NCI-H748 (cell line): ENCODE results near the gene ADAMTS14.
"Not testable (repeated sequence)": the region's sequence is repeated elsewhere in the genome, so short reads cannot be mapped to it uniquely, and the experiment has no call there.

Source experiments
- DNase-seq: peaks from one replicate; lab custom pipeline; 2025; ENCODE audit not compliant: unreplicated experiment; lab: John Stamatoyannopoulos, UW

ADAMTS14 gene

DNA sequence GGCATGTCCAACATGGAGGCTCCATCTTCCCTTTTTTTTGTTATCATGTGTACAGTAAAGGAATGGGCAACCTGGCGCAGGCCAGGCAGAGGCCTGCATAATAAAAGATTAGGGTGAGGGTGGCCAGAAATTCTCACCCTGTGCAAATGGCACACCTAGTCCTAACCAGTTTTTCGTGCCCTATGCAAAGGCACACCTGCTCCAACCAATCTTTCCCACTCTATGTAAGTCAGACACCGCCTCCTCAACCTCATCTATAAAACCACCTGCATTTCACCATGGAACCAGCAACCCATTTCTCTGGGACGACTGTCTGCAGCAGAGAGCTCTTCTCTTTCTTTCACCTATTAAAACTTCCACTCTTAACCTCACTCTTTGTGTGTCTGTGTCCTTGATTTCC lies 96.8 kb downstream of the ADAMTS14 start:
- no peak for DNase-seq

DNA sequence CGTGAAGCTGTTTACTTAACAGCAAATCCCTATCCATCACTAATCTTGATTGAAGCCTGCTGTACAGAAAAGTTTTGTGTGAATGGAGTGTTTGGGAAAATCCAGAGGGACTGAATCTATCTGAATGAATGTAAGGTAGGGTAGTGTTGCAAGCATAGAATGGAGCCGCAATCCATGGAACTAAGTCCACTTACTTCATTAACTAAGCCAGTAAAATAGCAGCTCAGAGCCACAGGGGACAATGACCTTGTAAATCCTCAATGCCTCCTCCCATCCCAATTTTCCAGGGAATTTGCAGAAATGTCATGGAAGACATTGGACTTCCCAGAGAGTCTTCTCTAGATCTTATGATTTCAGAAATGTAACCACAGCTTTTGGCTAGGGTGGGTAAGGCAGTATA lies 97.7 kb downstream of the ADAMTS14 start:
- DNase-seq: no peak

DNA sequence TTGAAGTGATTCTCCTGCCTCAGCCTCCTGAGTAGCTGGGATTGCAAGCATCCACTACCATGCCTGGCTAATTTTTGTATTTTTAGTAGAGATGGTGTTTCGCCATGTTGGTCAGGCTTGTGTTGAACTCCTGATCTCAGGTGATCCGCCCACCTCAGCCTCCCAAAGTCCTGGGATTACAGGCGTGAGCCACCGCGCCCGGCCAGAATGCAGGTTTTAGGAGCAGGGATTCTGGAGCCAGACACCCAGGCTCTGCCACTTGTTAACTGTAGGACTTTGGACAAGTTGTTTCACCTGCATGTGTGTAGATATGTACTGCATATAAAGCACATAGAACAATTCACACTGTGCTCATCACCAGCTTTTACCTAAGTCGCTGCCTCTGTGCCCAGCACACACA lies 98.2 kb downstream of the ADAMTS14 start:
- not testable (repeated sequence) for DNase-seq

DNA sequence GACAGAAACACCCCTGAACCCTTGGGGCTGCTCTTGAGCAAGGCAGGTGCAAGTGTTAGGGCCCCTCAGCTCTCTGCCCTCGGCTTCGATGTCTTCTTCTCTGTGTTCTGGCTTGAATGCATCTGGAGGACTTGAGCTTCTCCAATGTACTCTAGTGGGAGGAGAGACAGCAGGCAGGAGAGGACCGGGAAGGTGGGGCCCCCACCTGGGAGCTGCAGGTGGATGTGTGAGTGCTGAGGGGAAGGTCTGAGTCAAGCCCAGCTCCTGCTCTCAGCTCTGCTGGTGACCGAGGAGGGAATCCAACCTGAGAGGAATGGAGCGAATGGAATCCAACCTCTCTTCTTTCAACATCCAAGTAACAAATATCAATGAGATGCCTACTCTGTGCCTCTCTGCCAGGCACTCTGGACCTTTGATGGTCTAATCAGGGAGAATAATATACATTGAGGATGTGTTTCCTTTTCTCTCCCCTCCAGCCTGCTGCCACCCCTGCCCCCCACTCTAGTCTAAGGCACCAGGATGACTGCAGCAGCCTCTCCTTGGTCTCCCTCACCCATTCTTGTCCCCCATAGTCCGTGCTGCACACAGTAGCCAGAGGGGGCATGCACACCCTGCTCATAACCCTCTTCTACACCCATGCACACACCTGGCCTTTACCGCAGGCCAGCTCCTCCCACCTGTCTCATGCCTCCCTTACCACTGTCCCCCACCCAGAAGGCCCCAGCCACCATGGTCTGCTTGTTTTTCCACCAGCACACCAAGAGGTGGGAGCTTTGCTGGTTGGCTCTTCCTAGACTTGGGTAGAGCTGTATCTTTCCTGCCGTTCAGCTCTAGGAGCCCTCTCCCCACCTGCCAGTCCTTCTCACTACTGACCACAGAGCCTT lies 99.2 kb downstream of the ADAMTS14 start:
- DNase-seq: no peak

DNA sequence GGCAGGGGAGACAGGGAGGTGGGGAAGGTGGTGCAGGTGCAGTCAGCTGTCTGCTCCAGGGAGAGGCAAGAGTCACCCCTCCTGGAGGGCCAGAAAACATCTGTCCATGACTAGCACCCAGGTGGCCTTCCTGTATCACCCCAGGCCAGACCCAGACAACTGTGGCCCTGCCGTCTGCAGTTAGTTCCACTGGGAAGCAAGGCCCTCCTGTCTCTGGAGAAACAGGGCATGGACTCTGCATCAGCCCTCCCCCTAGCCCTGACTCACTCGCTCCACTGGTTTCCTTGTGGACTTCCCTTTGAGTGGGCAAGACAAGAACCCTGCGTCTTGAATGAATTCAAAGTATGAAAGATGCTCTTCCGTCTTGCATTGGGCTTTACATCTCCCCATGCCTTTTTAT lies 100.3 kb downstream of the ADAMTS14 start:
- no peak for DNase-seq

DNA sequence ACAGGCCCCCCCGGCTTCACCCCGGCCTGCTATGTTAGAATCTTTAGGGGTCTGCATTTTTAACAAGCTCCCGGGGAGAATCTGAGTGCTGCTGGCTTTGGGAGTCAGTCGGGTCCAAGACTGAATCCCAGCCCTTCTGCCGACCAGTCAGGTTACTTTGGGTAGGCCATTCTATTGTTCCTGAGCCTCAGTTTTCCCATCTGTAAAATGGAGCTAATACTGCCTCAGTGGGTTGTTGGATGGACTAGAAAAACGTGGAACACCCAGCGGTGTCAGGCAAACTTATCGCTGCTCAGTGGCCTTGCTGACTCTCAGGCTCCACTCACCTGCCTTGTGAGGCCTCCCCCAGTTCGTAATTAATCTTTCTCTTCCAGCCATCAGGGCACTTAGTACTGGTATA lies 101.2 kb downstream of the ADAMTS14 start:
- no peak for DNase-seq

DNA sequence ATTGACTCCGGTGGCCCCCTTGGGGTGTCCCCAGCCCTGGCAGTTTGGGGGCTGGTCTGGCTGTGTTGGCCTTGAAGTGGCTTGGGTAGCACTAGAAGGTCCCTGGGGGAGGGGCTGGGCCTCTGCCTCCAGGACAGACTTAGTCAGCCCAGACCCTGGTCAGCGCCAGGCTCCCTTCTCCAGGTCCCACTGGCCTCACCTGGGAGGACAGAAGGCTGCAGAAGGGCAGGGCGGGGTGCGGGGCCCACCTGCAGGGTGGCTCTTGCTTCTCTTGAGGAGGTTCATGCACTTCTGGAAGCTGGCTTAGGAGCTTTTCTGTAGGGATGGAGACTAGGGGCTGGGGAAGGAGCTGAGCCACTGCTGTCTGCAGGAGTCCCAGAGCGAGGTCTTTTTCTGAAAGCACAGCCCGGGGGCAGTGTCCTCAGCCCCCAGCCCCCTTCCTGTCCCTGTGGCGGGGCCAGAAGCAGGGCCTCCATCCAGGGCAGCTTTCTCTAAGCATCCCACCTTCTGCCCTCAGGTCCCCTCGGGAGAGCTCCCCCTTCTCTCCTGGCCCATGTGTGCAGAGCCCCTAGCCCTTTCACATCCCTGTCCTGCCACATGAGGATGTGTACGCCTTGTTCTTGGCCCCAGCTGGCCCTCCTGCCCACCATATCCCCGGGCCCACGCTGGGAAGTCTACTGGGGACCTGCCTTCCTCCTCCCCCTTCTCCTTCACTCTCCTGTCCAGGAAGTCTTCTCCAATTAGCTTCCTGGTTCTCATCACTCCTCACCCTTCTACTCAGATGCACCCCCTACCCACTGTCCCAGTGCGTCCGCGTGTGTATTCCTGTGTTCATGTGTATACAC lies 101.9 kb downstream of the ADAMTS14 start:
- no peak for DNase-seq

DNA sequence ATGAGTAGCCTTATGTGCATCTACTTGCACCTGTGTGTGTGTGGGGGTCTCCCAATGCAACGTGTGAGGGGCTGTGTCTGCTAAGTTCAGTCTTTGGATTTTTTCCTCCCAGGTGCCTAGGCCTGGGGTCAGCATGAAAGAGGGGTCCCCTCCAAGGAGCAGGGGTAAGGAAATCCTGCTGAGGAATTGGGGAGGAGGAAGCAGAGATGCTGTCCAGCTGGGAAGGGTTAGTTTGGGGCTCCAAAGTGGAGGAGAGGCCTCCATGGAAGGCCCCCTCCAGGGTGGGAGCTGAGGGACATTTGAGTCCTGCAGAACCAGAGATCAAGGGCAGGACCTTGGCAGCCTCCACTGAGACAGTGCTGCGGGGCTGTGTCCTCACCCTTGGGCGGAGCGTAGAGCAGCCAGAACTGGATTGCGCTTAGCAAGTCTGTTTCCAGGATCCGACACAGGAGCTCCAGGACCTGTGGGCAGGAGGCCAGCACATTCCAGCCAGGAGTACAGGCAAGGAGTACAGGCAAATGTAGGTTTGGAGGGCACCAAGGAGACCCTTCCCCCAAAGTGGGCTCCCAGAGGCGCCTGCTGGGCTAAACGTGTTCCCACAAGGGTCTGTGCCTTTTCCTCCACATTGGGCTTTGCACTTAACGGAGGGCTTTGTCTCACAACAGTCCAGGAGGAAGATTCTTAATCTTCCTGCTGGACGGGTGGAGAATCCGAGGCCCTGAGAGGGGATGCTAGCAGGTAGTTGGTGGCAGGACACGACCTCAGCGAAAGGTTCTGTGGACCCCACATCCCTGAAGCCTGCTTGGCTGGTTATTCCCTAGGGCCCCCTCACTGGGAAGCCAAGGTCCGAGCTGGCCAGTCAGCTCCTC lies 102.7 kb downstream of the ADAMTS14 start:
- no peak for DNase-seq

DNA sequence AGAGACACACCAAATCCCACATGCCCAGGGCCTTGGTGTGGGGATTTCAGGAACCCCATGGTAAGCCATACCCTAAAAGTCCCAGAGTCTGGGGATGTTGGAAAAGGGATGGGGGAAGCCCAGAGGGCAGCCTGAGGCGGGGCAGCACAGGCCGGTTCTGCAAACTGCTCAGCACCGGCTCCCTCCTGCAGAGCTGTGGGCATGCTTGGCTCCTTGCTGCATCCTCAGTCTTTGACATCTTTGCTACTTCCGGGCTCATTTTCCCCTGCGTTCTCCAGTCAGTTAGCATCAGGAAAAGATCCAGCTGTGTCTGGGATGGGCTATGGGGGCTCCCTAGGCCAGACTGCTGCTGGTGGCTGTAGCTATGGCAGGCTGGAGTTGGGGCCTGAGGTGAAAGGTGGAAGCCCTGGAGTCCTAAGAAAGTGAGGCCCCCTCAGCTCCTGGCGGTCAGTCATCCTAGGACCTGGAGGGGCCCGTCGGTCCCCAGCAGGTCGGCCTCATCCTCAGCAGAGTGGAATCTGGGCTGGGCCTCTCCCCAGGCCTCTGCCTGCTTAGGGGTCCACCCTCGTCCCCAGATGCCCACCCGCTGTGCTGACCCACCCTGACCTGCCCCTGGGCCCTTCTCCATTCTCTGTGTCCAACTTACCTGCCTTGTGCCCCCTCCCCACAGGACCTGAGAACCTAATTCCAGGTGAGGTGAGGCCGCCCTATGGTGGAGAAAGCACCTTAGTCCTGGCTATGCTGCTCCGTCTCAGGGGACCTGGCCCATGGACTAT lies 103.6 kb downstream of the ADAMTS14 start:
- DNase-seq: no peak

DNA sequence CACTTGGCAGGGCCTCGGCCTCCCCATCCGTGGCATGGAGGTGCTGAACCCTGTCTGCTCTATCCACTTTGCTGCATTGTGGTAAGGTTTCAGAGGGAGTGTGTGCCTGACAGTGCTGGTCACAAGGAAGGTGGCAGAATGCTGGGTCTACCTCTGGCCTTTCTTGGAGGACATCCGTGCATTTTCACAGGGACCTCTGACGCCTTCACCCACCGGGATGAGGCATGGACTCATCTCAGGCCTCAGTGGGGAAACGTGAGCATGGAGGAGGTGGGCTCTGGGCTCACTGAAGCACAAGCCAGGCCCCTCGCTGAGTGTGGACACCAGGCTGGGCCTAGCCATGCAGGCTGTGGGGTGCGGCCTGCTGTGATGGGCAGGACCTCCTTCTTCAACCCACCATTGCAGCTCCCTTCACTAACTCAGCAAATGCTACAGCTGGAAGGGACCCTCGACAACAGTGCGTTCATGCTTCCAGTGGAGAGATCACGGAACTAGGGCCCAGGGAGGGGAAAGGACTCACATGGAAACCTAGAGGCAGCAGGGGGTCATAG lies 104.2 kb downstream of the ADAMTS14 start:
- DNase-seq: no peak

DNA sequence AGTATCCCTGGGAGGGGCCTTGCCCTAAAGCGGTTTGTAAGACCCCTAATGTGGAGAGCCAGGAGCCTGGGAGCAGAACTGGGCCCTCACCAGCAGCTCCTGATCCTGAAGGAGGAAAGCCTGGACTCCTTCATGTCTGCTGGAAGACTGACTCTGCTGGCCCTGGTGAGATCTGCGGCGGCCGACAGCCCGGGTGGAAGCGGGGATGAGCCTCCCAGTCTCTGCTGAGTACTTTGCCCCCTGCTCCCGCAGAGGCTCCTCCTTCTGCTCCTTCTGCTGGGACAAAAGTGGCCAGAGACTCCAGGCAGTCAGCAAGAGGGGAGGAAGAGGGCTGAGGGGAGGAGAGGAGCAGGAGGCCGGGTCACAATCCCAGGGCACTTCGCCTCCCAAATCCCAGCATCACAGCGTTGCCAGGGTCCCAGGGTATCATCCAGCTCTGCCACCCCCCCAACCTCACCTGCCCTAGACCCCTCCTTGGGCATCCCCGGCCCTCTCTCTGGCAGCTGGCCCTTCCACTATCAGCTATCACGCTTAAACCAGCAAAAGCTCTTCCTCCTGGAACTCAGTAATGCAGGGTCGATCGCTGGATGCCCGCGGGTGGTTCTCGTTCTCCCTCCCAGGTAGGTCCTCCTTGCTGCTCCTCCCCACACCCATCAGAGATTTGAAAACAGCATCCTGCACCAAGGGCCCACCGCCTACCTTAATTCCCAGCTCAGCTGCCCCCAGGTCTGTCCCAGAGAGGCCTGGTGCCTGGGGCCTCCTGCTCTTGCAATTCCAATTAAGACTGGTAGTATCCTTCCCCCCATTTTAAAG lies 105.0 kb downstream of the ADAMTS14 start:
- DNase-seq: no peak

DNA sequence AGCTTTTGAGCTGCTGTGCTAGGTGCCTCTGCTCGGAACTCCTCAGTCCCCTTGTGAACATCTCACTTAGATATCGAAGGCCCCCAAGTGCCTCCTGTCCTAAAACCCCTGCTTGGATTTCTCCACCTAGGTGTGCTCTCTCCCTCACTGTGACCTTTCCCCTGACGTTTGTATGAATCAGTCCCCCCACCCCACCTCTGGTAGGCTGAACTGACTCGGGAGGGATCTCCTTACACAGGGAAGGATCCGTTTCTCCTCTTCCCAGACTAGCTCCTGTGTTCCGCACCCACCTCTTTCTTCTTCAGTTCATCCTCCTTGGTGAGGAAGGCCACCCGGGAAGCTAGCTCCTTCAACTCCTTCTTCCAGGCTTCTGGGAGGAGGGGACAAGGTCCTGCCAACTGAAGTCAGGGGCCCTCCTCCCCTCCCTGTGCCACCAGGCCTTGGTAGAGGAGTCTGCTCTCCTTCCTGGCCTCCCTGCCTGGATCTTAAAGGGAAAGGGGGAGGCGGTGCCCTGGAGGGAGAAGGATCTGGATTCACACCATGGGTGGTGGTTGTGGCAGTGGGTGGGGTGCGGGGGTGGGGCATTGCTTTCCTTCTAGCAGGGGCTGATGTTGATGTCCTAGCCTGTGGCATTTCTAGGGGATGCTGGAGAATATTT lies 106.1 kb downstream of the ADAMTS14 start:
- no peak for DNase-seq

DNA sequence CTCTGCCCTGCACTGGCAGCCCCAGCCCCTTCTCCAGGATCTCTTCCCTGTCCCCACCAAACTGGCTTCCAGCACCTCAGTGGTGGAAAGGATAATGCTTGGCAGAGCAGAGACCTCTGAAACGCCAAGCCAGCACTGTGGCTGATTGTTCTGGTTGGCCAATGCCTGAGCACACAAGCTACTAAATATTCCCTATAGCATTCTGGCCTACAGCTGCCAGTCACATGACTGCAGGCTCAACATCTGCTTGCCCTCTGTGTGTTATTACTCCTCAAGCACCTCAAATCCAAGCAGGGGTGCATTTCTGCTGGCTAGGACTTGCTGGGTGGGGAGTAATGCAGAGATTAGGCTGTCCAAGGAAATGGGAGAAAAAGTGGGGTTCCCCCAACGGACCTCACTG lies 106.8 kb downstream of the ADAMTS14 start:
- DNase-seq: no peak

DNA sequence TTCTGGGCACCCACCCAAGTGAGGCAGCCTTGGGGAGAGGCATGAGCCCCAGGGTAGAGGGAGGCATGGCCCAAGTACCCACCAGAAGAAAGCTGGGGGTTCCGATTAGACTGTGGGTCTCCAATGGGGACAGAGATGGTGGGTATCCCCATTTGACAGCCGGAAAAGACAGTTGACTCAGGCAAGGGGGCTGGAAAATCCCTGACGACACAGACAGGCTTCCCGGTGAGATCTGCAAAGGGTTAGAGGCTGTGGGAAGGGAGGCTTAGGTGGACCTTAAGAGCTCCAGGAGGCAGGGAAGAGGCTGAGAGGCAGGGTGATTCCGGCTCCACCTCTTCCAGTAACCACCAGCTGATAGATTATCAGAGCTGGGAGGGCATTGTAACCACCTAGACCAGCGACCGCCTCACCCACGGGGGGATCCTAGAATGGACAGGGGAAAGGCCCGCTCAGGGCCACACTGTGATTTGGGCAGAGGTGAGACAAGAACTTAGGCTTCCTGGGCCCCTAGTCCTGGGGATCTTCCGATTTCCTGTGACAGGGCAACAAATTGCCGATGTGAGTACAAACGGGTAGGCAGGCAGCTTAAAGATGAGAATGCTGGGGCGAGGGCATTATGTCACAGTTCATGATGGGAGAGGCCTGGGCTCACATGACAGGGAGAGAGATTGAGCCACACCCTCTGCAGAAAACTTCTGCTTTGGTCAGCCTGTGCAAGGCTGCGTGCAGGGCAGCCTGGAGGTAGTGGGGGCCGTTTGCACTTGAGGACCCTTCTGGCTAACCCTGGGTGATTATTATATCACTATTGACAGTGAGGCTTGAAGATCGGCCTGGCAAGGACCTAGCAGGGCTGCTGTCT lies 107.4 kb downstream of the ADAMTS14 start:
- no peak for DNase-seq

DNA sequence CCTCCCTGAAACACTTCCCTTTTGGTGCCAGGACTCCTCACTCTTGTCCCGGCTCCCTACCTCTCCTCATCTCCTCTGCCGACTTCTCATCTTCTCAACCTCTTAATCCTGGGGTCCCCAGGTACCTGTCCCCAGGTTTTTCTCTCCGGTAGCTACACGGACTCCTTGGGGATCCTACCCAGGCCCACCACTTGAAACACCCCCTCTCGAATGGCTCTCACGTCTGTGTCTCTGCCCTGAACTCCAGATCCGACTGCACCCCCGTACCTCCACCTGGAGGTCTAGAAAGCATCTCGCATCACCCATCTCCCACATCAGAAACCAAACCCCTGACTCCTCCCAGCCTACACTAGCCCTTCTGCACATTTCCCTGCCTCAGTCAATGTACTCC lies 108.1 kb downstream of the ADAMTS14 start:
- no peak for DNase-seq

DNA sequence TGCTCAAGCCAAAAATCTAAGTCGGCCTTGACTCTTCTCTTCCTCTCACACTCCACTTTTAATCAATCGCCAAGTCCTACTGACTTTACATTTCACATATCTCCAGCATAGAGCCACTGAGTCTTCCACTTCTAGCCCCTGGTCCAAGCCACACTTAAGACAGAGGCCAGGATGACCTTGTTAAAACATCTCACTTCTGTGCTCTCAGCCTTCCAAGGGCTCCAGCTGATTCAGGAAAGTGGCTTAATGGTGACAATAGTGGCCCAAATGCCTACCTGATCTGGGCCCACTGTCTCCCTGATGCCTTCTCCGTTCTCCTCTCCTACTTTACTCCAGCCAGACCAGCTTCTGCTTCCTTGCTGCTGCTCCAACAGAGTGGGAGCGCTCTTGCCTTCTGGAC lies 108.5 kb downstream of the ADAMTS14 start:
- DNase-seq: no peak

DNA sequence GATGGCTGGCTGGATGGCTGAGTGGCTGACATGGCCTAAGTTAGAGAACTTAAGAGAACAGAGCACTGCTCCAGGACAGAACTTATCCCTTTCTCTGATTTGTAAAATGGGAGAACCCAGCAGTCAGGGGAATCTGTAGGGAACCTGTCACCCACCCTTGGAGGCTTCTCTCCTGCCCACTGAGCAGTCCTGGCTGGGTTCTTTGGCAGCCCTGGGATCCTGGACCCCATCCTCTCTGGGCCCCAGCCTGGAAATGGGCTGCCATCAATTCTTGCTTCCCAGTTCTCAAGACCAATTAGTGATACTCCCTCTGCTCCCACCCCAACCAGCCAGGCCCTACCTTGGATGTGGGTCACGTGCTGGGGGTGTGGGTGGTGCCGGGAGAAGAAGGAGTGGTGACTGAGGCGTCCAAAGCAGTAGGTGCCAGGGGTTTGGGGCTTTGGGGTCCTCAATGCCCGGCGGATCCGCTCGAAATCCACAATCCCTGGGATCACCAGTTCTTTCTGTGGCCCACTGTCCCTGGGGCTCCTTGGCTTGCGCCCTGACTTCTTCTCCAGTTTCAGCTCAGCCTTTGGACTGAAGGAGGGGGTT lies 109.2 kb downstream of the ADAMTS14 start:
- no peak for DNase-seq
